ENCODE data around the gene COG3.
"Not testable (repeated sequence)": the region's sequence is repeated elsewhere in the genome, so short reads cannot be mapped to it uniquely, and the experiment has no call there.

COG3 gene

GRCh38 chr13:45464687-45465453, at the start of gene COG3:
Gene COG3, plus strand, starts transcription at chr13:45464939. Its CDS starts 98 bp downstream, at chr13:45465037.
- no peaks in the 10 kb centered on the region for H3K9me3 ChIP-seq
- in situ Hi-C loops (cut with MboI; ENCODE audit: low sequenced_read_pairs) = no loop called here
- peak within 1 kb of the TSS; percentile 97 for H3K4me3 ChIP-seq
- no peaks in the 10 kb centered on the region for H3K27me3 ChIP-seq (ENCODE audit: low read depth)
- peaks cover 12% of the 10 kb centered on the region for H3K4me1 ChIP-seq
- H3K36me3 ChIP-seq (replicated peaks) = peaks cover 6% of the 10 kb centered on the region; the same call in 1 of the 2 replicates
- peak; percentile 95 to 99 for DNase-seq (ENCODE audit: low spot score in 2 of 2)

DNA sequence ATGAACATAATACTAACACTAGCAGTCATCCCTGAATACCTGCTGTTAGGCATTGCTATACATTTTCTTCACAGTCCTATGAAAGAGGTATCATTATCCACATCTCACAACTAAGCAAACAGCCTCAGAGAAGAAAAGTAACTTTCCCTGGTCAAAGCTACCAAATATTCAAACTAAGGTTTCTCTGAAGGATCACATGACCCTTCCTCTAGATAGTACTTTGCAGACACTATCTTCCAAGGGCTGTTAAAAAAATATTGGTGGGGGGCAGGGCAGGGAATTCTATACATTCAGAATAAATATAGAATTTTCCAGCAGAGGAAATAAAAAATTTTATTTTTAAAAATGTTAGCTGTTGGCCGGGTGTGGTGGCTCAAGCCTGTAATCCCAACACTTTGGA, 49.6 kb upstream of the COG3 start:
- DNase-seq (ENCODE audit: low spot score in 2 of 2) = no peak
- Histone ChIP-seq H3K4me1 (peaks cover 14% of the 10 kb centered on the region), H3K4me3 (no peak overlapping the region), H3K36me3 (replicated peaks) (no peaks in the 10 kb centered on the region; the same call in 1 of the 2 replicates), H3K9me3 (no peaks in the 10 kb centered on the region), H3K27me3 (ENCODE audit: low read depth) (no peaks in the 10 kb centered on the region)
- in situ Hi-C loops (cut with MboI; ENCODE audit: low sequenced_read_pairs) = no loop called here

DNA sequence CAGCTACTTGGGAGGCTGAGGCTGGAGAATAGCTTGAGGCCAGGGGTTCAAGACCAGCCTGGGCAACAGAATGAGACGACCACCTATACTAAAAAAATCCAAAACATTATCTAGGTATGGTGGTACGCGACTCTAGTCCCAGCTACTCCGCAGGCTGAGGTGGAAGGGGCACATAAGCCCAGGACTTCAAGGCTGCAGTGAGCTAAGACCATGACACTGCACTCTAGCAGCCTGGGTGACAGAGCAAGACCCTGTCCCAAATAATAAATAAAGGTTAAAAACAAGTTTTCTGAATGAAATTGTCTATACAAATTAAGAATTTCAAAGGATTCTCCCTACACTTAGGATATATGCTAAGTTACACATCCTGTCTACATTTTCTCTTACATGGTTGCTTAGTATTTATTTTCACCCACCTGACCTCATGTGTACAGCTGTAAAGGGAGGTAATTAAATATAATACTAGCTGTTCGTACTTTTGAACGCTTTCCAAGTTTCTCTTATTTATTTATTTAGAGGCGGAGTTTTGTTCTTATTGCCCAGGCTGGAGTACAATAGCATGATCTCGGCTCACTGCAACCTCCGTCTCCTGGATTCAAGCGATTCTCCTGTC, 48.1 kb upstream of the COG3 start:
- H3K4me3 ChIP-seq = peak overlapping the region; percentile 67
- no peak for DNase-seq (ENCODE audit: low spot score in 2 of 2)
- no peaks in the 10 kb centered on the region for H3K27me3 ChIP-seq (ENCODE audit: low read depth)
- no peaks in the 10 kb centered on the region for H3K36me3 ChIP-seq (replicated peaks)
- H3K4me1 ChIP-seq = peaks cover 14% of the 10 kb centered on the region
- no peaks in the 10 kb centered on the region for H3K9me3 ChIP-seq
- in situ Hi-C loops (cut with MboI; ENCODE audit: low sequenced_read_pairs) = no loop called here

GRCh38 chr13:45417790-45418534, 46.8 kb upstream of the COG3 start, which contains the start of gene SLC25A30:
Gene SLC25A30, minus strand, starts transcription at chr13:45418373. Its CDS starts 6,948 bp downstream, at chr13:45411425.
- Histone ChIP-seq H3K4me3 (peak within 1 kb of the TSS; percentile 67), H3K36me3 (replicated peaks) (no peaks in the 10 kb centered on the region), H3K9me3 (no peaks in the 10 kb centered on the region), H3K4me1 (peaks cover 14% of the 10 kb centered on the region), H3K27me3 (ENCODE audit: low read depth) (no peaks in the 10 kb centered on the region)
- DNase-seq (ENCODE audit: low spot score in 2 of 2) = peak; percentile 93 to 99
- in situ Hi-C loops (cut with MboI; ENCODE audit: low sequenced_read_pairs) = no loop called here

GRCh38 chr13:45419389-45419788, 45.4 kb upstream of the COG3 start:
- H3K36me3 ChIP-seq (replicated peaks); H3K4me3 ChIP-seq; H3K9me3 ChIP-seq; DNase-seq (ENCODE audit: low spot score in 2 of 2); in situ Hi-C loops (cut with MboI; ENCODE audit: low sequenced_read_pairs); H3K27me3 ChIP-seq (ENCODE audit: low read depth): not testable (repeated sequence)
- H3K4me1 ChIP-seq = peaks cover 14% of the 10 kb centered on the region

GRCh38 chr13:45419945-45420344, 44.8 kb upstream of the COG3 start:
- no peak overlapping the region for H3K4me3 ChIP-seq
- DNase-seq (ENCODE audit: low spot score in 2 of 2) = no peak

GRCh38 chr13:45422731-45423292, 41.9 kb upstream of the COG3 start:
- Histone ChIP-seq H3K4me1 (no peaks in the 10 kb centered on the region), H3K36me3 (replicated peaks) (no peaks in the 10 kb centered on the region), H3K9me3 (no peaks in the 10 kb centered on the region), H3K27me3 (ENCODE audit: low read depth) (no peaks in the 10 kb centered on the region), H3K4me3 (no peak overlapping the region)
- DNase-seq (ENCODE audit: low spot score in 2 of 2) = no peak
- in situ Hi-C loops (cut with MboI; ENCODE audit: low sequenced_read_pairs) = no loop called here

More at GRCh38 chr13:45419945-45420344, 44.8 kb upstream of the COG3 start:
- H3K4me1 ChIP-seq = peaks cover 9% of the 10 kb centered on the region
- no peaks in the 10 kb centered on the region for H3K36me3 ChIP-seq (replicated peaks)
- no peaks in the 10 kb centered on the region for H3K9me3 ChIP-seq
- no peaks in the 10 kb centered on the region for H3K27me3 ChIP-seq (ENCODE audit: low read depth)
- in situ Hi-C loops (cut with MboI; ENCODE audit: low sequenced_read_pairs) = no loop called here

DNA sequence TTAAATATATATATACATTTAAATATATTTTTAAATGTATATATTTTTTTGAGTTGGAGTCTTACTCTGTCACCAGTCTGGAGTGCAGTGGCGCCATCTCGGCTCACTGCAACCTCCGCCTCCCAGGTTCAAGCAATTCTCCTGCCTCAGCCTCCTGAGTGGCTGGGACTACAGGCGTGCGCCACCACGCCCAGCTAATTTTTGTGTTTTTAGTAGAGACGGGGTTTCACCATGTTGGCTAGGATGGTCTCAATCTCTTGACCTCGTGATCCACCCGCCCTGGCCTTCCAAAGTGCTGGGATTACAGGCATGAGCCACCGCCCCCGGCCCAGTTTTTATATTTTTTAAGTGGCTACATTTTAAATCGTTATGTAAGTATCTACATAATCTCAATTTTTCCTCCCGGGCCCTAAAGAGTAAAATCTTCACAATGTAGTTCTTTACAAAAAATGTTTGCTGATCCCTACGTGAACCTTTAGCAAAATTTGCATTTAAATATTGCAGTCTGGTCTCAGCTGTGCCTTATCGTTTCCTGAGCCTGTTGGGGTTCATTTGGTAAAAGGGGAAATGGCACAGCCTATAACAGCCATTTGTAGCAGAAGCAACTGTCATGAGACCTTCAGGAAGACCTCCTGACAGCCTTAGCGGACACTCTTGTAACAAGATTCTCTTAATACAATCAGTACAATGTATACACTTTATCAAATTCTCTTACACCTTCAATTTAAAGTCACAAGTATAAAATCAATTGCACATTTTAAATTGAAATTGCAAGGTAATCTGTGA, 38.5 kb upstream of the COG3 start:
- H3K4me3 ChIP-seq; H3K9me3 ChIP-seq; H3K27me3 ChIP-seq (ENCODE audit: low read depth); H3K36me3 ChIP-seq (replicated peaks); in situ Hi-C loops (cut with MboI; ENCODE audit: low sequenced_read_pairs); DNase-seq (ENCODE audit: low spot score in 2 of 2); H3K4me1 ChIP-seq: not testable (repeated sequence)

GRCh38 chr13:45432737-45433380, 31.9 kb upstream of the COG3 start:
- Histone ChIP-seq H3K4me1 (no peaks in the 10 kb centered on the region), H3K27me3 (ENCODE audit: low read depth) (no peaks in the 10 kb centered on the region), H3K36me3 (replicated peaks) (no peaks in the 10 kb centered on the region), H3K4me3 (no peak overlapping the region), H3K9me3 (no peaks in the 10 kb centered on the region)
- DNase-seq (ENCODE audit: low spot score in 2 of 2) = no peak
- in situ Hi-C loops (cut with MboI; ENCODE audit: low sequenced_read_pairs) = no loop called here

DNA sequence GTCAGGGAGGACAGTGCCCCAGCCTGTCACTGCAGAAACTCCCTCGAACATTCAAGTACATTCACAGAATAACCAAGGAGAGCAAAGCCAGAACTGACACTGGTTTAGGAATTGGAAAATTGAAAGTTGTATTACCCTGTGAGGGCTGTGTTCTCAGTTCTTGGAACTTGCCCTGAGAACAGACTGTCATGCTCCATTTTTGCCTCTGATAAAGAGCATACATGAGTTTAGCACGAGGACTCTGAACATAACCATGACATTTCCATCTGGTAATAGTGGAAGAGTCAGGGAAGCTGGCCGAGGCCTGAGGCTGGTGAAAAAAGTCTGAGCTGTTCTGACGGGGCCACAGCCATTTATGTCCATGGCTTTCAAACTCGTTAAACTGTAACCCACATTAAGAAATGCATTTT, 31.4 kb upstream of the COG3 start:
- Histone ChIP-seq H3K4me3 (no peak overlapping the region), H3K4me1 (no peaks in the 10 kb centered on the region), H3K9me3 (no peaks in the 10 kb centered on the region), H3K27me3 (ENCODE audit: low read depth) (no peaks in the 10 kb centered on the region), H3K36me3 (replicated peaks) (no peaks in the 10 kb centered on the region)
- in situ Hi-C loops (cut with MboI; ENCODE audit: low sequenced_read_pairs) = no loop called here
- DNase-seq (ENCODE audit: low spot score in 2 of 2) = no peak

DNA sequence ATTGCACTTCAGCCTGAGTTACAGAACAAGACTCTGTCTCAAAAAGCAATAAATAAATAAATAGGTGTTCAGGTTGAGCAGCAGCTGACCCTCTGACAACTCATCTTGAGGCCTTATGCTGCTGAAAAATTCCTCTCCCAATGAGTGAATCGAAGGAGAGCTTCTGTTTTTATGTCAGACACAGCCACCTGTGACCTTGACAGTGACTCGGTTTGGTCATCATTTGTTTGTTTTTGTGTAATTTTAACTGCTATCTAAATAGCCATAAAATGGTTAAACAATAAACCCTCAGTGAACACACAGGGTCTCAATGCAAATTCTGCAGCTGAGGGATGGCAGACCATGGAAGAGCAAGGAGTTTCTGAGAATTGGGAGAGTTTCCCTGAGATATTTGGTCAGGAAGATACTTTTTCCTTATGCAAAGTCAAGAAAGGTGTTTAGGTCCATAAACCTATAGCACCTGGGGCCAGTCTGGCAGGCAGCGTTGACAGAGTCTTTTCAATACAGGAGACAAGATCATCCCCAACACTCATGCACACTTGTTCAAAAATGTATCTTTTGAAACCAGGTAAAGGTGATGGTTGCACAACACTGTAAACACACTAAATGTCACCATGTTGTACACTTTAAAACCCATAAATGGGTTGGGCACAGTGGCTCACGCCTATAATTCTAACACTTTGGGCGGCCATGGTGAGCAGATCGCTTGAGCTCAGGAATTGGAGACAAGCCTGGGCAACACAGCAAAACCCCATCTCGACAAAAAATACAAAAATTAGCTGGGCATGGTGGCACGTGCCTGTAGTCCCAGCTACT, 30.0 kb upstream of the COG3 start:
- no peak for DNase-seq (ENCODE audit: low spot score in 2 of 2)

GRCh38 chr13:45436332-45436731, 28.4 kb upstream of the COG3 start:
- Histone ChIP-seq H3K27me3 (ENCODE audit: low read depth) (no peaks in the 10 kb centered on the region), H3K36me3 (replicated peaks) (no peaks in the 10 kb centered on the region), H3K4me3 (no peak overlapping the region), H3K9me3 (no peaks in the 10 kb centered on the region), H3K4me1 (no peaks in the 10 kb centered on the region)
- DNase-seq (ENCODE audit: low spot score in 2 of 2) = no peak
- in situ Hi-C loops (cut with MboI; ENCODE audit: low sequenced_read_pairs) = no loop called here

More for the DNA sequence above, 30.0 kb upstream of the COG3 start:
- no peak overlapping the region for H3K4me3 ChIP-seq
- no peaks in the 10 kb centered on the region for H3K27me3 ChIP-seq (ENCODE audit: low read depth)
- H3K9me3 ChIP-seq = no peaks in the 10 kb centered on the region
- no peaks in the 10 kb centered on the region for H3K36me3 ChIP-seq (replicated peaks)
- H3K4me1 ChIP-seq = no peaks in the 10 kb centered on the region
- in situ Hi-C loops (cut with MboI; ENCODE audit: low sequenced_read_pairs) = no loop called here

Measured in HAP-1 (cell line).